NB4 (cell line): ENCODE data around the gene EHMT1.

Experiments used
- CTCF ChIP-seq: IDR thresholded peaks from one replicate; pipeline ENCODE4 v1.5.1; 2012; ENCODE audit warnings: low read depth, low read length
- POLR2A ChIP-seq: IDR thresholded peaks from 2 replicates; pipeline ENCODE4 v1.6.1; 2011; ENCODE audit warnings: mild to moderate bottlenecking; ENCODE audit not compliant: insufficient read length; ENCODE audit errors: extremely low read depth

- TF ChIP-seq CTCF (no peak), POLR2A (no peak)
Measured at GRCh38 chr9:137697193-137697592, 78.4 kb downstream of the EHMT1 start.
